ENCODE measurements around the gene TAOK3.
"Not testable (repeated sequence)": the region's sequence is repeated elsewhere in the genome, so short reads cannot be mapped to it uniquely, and the experiment has no call there.

Gene TAOK3

GRCh38 chr12:118372541-118373495 is at the start of gene TAOK3:
TAOK3 (minus strand) TSS chr12:118372907; CDS start chr12:118255567, 117,340 bp downstream.
- peak; percentile 98 for DNase-seq

- DNase-seq: no peak
Observed at GRCh38 chr12:118420673-118421072, 48.0 kb upstream of the TAOK3 start.

- DNase-seq: no peak
Observed at GRCh38 chr12:118418385-118419057, 45.8 kb upstream of the TAOK3 start.

GRCh38 chr12:118417942-118418341 is 45.2 kb upstream of the TAOK3 start:
- DNase-seq: no peak

GRCh38 chr12:118409834-118410233 is 37.1 kb upstream of the TAOK3 start:
- no peak for DNase-seq

- not testable (repeated sequence) for DNase-seq
Observed at GRCh38 chr12:118408241-118408640, 35.5 kb upstream of the TAOK3 start.

- peak; percentile 60 for DNase-seq
Observed at GRCh38 chr12:118404876-118405521, 32.3 kb upstream of the TAOK3 start.

GRCh38 chr12:118402251-118402650 is 29.5 kb upstream of the TAOK3 start:
- DNase-seq: no peak

GRCh38 chr12:118398940-118399339 is 26.2 kb upstream of the TAOK3 start:
- no peak for DNase-seq

- no peak for DNase-seq
Observed at GRCh38 chr12:118398524-118398923, 25.8 kb upstream of the TAOK3 start.

GRCh38 chr12:118397708-118398440 is 25.2 kb upstream of the TAOK3 start:
- no peak for DNase-seq

GRCh38 chr12:118391836-118392235 is 19.1 kb upstream of the TAOK3 start:
- no peak for DNase-seq

- no peak for DNase-seq
Observed at GRCh38 chr12:118391424-118391823, 18.7 kb upstream of the TAOK3 start.

GRCh38 chr12:118377884-118378470 is 5.3 kb upstream of the TAOK3 start:
- DNase-seq: peak; percentile 31

GRCh38 chr12:118377021-118377883 is 4.5 kb upstream of the TAOK3 start:
- no peak for DNase-seq

- peak; percentile 93 for DNase-seq
Observed at GRCh38 chr12:118376089-118377020, 3.6 kb upstream of the TAOK3 start, which contains the start of gene SUDS3. SUDS3 (plus strand) TSS chr12:118376555; CDS start chr12:118376692, 137 bp downstream.

- DNase-seq: no peak
Observed at GRCh38 chr12:118375348-118375747, 2.6 kb upstream of the TAOK3 start.

- DNase-seq: no peak
Observed at GRCh38 chr12:118374909-118375308, 2.2 kb upstream of the TAOK3 start.

GRCh38 chr12:118374126-118374725 is 1.5 kb upstream of the TAOK3 start:
- no peak for DNase-seq

- DNase-seq: no peak
Observed at GRCh38 chr12:118373616-118374015, 909 bp upstream of the TAOK3 start.
